ENCODE results near the gene C2CD4A. TPM values are rescaled to one million over a fixed set of nuclear protein-coding genes. Genes with fewer than 3 reads are reported as not detected.

C2CD4A gene
- total RNA-seq, 1 donor from 2014 or later: not detected

- no peaks in the 10 kb centered on the region for H3K4me1 ChIP-seq
- H3K9ac ChIP-seq: no peak overlapping the region
- H4K20me1 ChIP-seq (ENCODE audit: low read depth): peaks cover 20% of the 10 kb centered on the region
- Mint-ChIP-seq H3K4me1 (peaks cover 14% of the 10 kb centered on the region), H3K9me3 (peaks cover 4% of the 10 kb centered on the region), H3K27ac (no peak overlapping the region), H3K36me3 (peaks cover 4% of the 10 kb centered on the region), H3K27me3 (ENCODE audit: insufficient read depth, low read depth) (peaks cover 4% of the 10 kb centered on the region), H3K4me3 (no peak overlapping the region)
- no peaks in the 10 kb centered on the region for H3K36me3 ChIP-seq
- H3K4me2 ChIP-seq: no peak overlapping the region
- no peak overlapping the region for H3K4me3 ChIP-seq
- no peak overlapping the region for H2AFZ ChIP-seq (replicated peaks)
- H3F3A ChIP-seq (ENCODE audit: low read depth): peaks cover 6% of the 10 kb centered on the region
- H3K79me2 ChIP-seq (ENCODE audit: low read depth): peaks cover 70% of the 10 kb centered on the region
- no peak for DNase-seq (ENCODE audit: low spot score)
- no peaks in the 10 kb centered on the region for H3K9me3 ChIP-seq (ENCODE audit: low read depth)
- no peaks in the 10 kb centered on the region for H3K27me3 ChIP-seq
- H3K27ac ChIP-seq: no peak overlapping the region
- TF ChIP-seq EZH2 (IDR thresholded peaks at IDR 0.05) (no peak), EZH2phosphoT487 (IDR thresholded peaks at IDR 0.05) (no peak)
- TF ChIP-seq, protein P1, sequence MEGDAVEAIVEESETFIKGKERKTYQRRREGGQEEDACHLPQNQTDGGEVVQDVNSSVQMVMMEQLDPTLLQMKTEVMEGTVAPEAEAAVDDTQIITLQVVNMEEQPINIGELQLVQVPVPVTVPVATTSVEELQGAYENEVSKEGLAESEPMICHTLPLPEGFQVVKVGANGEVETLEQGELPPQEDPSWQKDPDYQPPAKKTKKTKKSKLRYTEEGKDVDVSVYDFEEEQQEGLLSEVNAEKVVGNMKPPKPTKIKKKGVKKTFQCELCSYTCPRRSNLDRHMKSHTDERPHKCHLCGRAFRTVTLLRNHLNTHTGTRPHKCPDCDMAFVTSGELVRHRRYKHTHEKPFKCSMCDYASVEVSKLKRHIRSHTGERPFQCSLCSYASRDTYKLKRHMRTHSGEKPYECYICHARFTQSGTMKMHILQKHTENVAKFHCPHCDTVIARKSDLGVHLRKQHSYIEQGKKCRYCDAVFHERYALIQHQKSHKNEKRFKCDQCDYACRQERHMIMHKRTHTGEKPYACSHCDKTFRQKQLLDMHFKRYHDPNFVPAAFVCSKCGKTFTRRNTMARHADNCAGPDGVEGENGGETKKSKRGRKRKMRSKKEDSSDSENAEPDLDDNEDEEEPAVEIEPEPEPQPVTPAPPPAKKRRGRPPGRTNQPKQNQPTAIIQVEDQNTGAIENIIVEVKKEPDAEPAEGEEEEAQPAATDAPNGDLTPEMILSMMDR (IDR thresholded peaks at IDR 0.05): no peak
Measured at GRCh38 chr15:62054979-62055378, 11.8 kb upstream of the C2CD4A start.

- no peak overlapping the region for H3K27ac ChIP-seq
- DNase-seq (ENCODE audit: low spot score): no peak
- peaks cover 20% of the 10 kb centered on the region for H3K27me3 ChIP-seq
- H3K9me3 ChIP-seq (ENCODE audit: low read depth): no peaks in the 10 kb centered on the region
- H3K4me3 ChIP-seq: no peak overlapping the region
- H3K36me3 ChIP-seq: no peaks in the 10 kb centered on the region
- H3K4me3 Mint-ChIP-seq: no peak overlapping the region
- H3K27me3 Mint-ChIP-seq (ENCODE audit: insufficient read depth, low read depth): peaks cover 22% of the 10 kb centered on the region
- peaks cover 17% of the 10 kb centered on the region for H3K4me1 Mint-ChIP-seq
- no peak overlapping the region for H2AFZ ChIP-seq (replicated peaks)
- H3K4me1 ChIP-seq: no peaks in the 10 kb centered on the region
- peaks cover 14% of the 10 kb centered on the region for H3F3A ChIP-seq (ENCODE audit: low read depth)
- H3K4me2 ChIP-seq: no peak overlapping the region
- H3K27ac Mint-ChIP-seq: no peak overlapping the region
- no peak overlapping the region for H3K9ac ChIP-seq
- no peaks in the 10 kb centered on the region for H3K9me3 Mint-ChIP-seq
- H3K79me2 ChIP-seq (ENCODE audit: low read depth): peaks cover 53% of the 10 kb centered on the region
- H4K20me1 ChIP-seq (ENCODE audit: low read depth): peaks cover 18% of the 10 kb centered on the region
- no peak for TF ChIP-seq EZH2phosphoT487 (IDR thresholded peaks at IDR 0.05)
- TF ChIP-seq, protein P1 (IDR thresholded peaks at IDR 0.05): no peak
- no peak for TF ChIP-seq EZH2 (IDR thresholded peaks at IDR 0.05)
- H3K36me3 Mint-ChIP-seq: peaks cover 4% of the 10 kb centered on the region
Measured at GRCh38 chr15:62057341-62057980, 9.3 kb upstream of the C2CD4A start.

- TF ChIP-seq, protein P1 (IDR thresholded peaks at IDR 0.05): no peak
- TF ChIP-seq EZH2phosphoT487 (IDR thresholded peaks at IDR 0.05): no peak
- TF ChIP-seq EZH2 (IDR thresholded peaks at IDR 0.05): no peak
- H3K36me3 ChIP-seq: no peaks in the 10 kb centered on the region
- H4K20me1 ChIP-seq (ENCODE audit: low read depth): peaks cover 9% of the 10 kb centered on the region
Measured at GRCh38 chr15:62058327-62059028, 8.3 kb upstream of the C2CD4A start.

More at GRCh38 chr15:62058327-62059028, 8.3 kb upstream of the C2CD4A start:
- peak overlapping the region; percentile 47 for H3K4me3 Mint-ChIP-seq
- Histone ChIP-seq H2AFZ (replicated peaks) (no peak overlapping the region), H3K9ac (no peak overlapping the region), H3K4me3 (no peak overlapping the region), H3K27me3 (peaks cover 30% of the 10 kb centered on the region), H3K9me3 (ENCODE audit: low read depth) (no peaks in the 10 kb centered on the region), H3K79me2 (ENCODE audit: low read depth) (peaks cover 45% of the 10 kb centered on the region), H3F3A (ENCODE audit: low read depth) (peaks cover 14% of the 10 kb centered on the region), H3K27ac (no peak overlapping the region), H3K4me1 (no peaks in the 10 kb centered on the region), H3K4me2 (peak overlapping the region; percentile 88)
- H3K27me3 Mint-ChIP-seq (ENCODE audit: insufficient read depth, low read depth): peaks cover 25% of the 10 kb centered on the region
- no peak overlapping the region for H3K27ac Mint-ChIP-seq
- no peaks in the 10 kb centered on the region for H3K9me3 Mint-ChIP-seq
- DNase-seq (ENCODE audit: low spot score): no peak
- peaks cover 4% of the 10 kb centered on the region for H3K36me3 Mint-ChIP-seq
- peaks cover 17% of the 10 kb centered on the region for H3K4me1 Mint-ChIP-seq
